IPS-18a (cell line): ENCODE measurements around the gene MBNL1.
A peak's percentile ranks its signal among the peaks of the same experiment; 100 is the strongest.

Source experiments
- H3K27ac ChIP-seq: one replicate; pipeline ENCODE4 v1.5.1; 2013; ENCODE audit warnings: low read length
- H3K27me3 ChIP-seq: one replicate; pipeline ENCODE4 v1.6.1; 2013; ENCODE audit warnings: mild to moderate bottlenecking, low read length; ENCODE audit not compliant: control insufficient read depth, insufficient read depth
- H3K36me3 ChIP-seq: one replicate; pipeline ENCODE4 v1.6.1; 2013; ENCODE audit warnings: low read depth, low read length; ENCODE audit not compliant: control insufficient read depth
- H3K4me1 ChIP-seq: one replicate; pipeline ENCODE4 v1.6.1; 2013; ENCODE audit warnings: low read depth, low read length; ENCODE audit not compliant: control insufficient read depth
- H3K4me3 ChIP-seq: one replicate; pipeline ENCODE4 v1.5.1; 2013; ENCODE audit warnings: low read length
- H3K9ac ChIP-seq: one replicate; pipeline ENCODE4 v1.6.1; 2013; ENCODE audit warnings: mild to moderate bottlenecking, low read length, moderate library complexity
- H3K9me3 ChIP-seq: one replicate; pipeline ENCODE4 v1.6.1; 2013; ENCODE audit warnings: low read depth, low read length; ENCODE audit not compliant: control insufficient read depth

MBNL1 gene

DNA sequence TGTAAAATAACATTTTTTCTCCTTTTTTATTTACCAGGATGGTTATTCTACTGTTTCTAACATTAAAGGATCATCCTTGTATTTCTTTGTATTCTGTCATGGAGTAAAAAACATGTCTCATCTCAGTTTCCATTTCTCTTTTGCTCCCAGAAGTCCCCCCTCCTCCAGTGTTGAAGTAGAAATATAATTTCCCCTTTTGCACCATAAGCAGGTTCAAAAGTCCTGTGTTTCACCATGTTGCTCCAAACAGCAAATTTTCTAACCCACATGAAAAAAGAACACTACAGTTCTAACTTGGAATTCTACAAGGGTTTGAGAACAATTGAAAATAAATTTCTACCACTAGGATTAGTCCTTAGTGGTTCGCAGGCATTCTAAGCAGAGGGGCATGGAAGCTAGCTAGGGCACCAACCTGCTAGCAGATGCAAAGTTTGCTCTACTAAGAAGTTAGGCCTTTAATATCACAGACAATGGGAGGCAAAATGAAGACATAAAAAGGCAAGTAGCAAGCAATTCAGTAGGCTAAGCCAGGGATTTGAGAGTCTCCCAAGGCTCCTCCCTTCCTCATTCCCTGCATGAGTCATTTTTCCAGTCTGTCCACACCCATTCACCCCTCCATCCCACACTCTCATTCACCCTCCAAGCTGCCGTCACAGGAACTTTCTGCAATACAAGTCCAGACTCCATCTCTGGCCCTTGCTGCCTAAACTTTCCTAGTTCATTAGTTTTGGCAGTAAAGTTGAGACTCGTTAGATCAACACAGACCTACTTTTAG lies 2.3 kb upstream of the MBNL1 start:
- H3K9me3 ChIP-seq = no peaks in the 10 kb centered on the region
- H3K4me3 ChIP-seq = no peak overlapping the region
- H3K27ac ChIP-seq = no peak overlapping the region
- no peaks in the 10 kb centered on the region for H3K36me3 ChIP-seq
- no peak overlapping the region for H3K9ac ChIP-seq
- peaks cover 21% of the 10 kb centered on the region for H3K27me3 ChIP-seq
- peaks cover 13% of the 10 kb centered on the region for H3K4me1 ChIP-seq

DNA sequence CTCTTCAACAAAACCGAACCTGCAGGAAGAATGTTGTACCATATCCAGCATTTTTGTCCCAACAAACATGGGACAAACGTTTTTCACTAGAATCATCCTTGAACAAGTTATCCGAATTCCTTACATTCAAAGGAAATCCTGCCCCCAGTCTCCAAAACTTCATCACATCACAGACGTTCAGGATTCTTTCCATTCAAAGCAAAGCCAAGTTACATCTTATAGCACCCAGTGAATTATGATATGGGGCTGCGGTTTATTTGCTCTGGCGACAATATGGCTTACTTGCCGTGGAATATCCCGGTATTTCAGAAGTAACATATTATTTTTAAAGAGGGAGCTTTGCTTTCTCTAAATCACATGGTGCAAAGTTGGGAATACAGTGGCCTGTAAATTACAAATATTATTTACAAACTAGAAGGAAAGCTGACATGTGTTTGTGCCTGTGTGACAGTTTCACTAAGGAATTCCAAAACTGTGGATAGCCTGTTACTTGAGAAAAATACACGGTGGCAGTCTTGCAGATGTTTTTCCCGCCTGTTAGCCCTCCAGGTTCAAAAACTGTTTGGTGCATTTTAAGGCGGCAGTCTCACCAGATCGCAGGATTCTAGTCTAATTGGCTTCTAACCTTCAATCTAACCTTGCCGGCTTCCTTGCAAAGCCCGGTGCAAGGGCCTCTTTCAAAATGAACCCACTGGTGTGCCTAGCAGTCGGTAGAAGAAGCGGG lies 736 bp upstream of the MBNL1 start:
- Histone ChIP-seq H3K4me3 (peak overlapping the region; percentile 81), H3K27ac (no peak overlapping the region), H3K9ac (peak overlapping the region; percentile 72), H3K27me3 (peaks cover 21% of the 10 kb centered on the region), H3K9me3 (no peaks in the 10 kb centered on the region), H3K36me3 (no peaks in the 10 kb centered on the region), H3K4me1 (peaks cover 13% of the 10 kb centered on the region)

DNA sequence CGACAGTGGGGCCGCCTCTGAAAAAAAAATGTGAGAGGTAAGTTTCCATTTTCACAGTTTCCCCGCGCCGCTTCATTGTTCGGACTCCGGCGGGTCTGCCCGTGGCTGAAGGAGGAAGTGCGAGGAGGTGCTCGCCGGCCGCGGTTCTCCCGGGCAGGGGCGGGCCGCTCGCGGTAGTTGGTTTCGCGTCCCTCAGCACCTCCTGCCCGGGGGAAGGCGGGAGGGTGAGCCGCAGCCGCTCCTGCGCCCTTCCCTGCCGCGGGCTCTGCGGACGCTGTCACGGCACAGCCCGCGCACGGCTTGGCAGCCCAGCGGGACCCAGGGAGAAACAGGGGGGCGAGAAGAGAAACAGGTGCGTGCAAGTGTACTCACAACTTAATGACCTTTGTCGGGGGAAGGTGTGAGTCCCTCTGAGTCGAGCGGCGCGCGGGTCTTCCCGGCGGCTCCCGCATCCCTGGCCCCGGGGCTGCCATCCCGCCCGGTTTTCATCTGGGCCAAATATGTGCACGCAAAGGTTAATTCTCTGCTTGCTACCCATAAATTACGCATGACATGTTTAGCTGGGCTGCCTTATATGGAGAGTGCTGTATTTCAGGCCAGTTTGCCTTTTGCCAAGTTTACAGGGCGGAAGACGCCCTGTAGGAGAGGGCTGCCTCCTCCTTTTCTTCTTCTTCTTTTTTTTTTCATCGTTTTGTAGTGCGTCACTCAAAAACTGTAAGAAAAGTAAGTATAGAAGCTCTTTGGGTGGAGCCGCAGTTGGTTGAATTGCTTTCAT lies 514 bp downstream of the MBNL1 start:
- H3K36me3 ChIP-seq = no peaks in the 10 kb centered on the region
- H3K4me1 ChIP-seq = peaks cover 13% of the 10 kb centered on the region
- H3K27ac ChIP-seq = peak overlapping the region; percentile 59
- peak overlapping the region; percentile 81 for H3K4me3 ChIP-seq
- peak overlapping the region; percentile 72 for H3K9ac ChIP-seq
- no peaks in the 10 kb centered on the region for H3K9me3 ChIP-seq
- H3K27me3 ChIP-seq = peaks cover 21% of the 10 kb centered on the region

GRCh38 chr3:152269831-152270734 lies 1.4 kb downstream of the MBNL1 start:
- no peaks in the 10 kb centered on the region for H3K36me3 ChIP-seq
- no peaks in the 10 kb centered on the region for H3K9me3 ChIP-seq
- peak overlapping the region; percentile 72 for H3K9ac ChIP-seq
- H3K4me1 ChIP-seq = peaks cover 13% of the 10 kb centered on the region
- no peak overlapping the region for H3K27ac ChIP-seq
- peaks cover 21% of the 10 kb centered on the region for H3K27me3 ChIP-seq
- H3K4me3 ChIP-seq = peak overlapping the region; percentile 81

GRCh38 chr3:152270937-152271336 lies 2.2 kb downstream of the MBNL1 start:
- Histone ChIP-seq H3K27ac (no peak overlapping the region), H3K9ac (no peak overlapping the region)

GRCh38 chr3:152271501-152272236 lies 2.9 kb downstream of the MBNL1 start:
- Histone ChIP-seq H3K27me3 (peaks cover 17% of the 10 kb centered on the region), H3K9ac (no peak overlapping the region), H3K9me3 (no peaks in the 10 kb centered on the region), H3K4me1 (peaks cover 13% of the 10 kb centered on the region), H3K36me3 (no peaks in the 10 kb centered on the region), H3K27ac (no peak overlapping the region), H3K4me3 (no peak overlapping the region)

More at GRCh38 chr3:152270937-152271336, 2.2 kb downstream of the MBNL1 start:
- peaks cover 13% of the 10 kb centered on the region for H3K4me1 ChIP-seq
- H3K9me3 ChIP-seq = no peaks in the 10 kb centered on the region
- H3K27me3 ChIP-seq = peaks cover 21% of the 10 kb centered on the region
- H3K4me3 ChIP-seq = no peak overlapping the region
- H3K36me3 ChIP-seq = no peaks in the 10 kb centered on the region

GRCh38 chr3:152272771-152273242 lies 4.1 kb downstream of the MBNL1 start:
- Histone ChIP-seq H3K4me1 (peaks cover 11% of the 10 kb centered on the region), H3K36me3 (no peaks in the 10 kb centered on the region), H3K9ac (no peak overlapping the region)

DNA sequence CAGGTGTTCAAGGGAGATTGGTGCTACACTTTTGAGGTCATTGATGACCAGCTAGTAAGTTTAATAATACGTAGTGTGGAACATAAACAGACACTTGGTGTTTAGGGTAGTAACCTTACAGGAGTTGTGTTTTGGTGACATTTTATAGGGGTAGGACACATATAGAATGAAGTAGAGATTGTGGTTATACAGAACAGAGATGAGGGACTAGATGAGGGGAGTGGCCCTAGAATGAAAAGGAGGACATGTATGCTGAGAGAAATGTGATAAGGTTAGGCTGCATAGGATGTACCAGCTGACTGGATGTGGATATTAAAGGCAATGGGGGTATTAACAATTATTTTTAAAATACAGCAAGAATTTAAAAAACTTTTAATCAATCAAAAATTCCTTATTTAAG lies 8.0 kb downstream of the MBNL1 start:
- no peaks in the 10 kb centered on the region for H3K9me3 ChIP-seq
- H3K4me1 ChIP-seq = peaks cover 7% of the 10 kb centered on the region
- no peak overlapping the region for H3K27ac ChIP-seq
- no peak overlapping the region for H3K4me3 ChIP-seq
- no peak overlapping the region for H3K9ac ChIP-seq
- no peaks in the 10 kb centered on the region for H3K36me3 ChIP-seq
- no peaks in the 10 kb centered on the region for H3K27me3 ChIP-seq

More at GRCh38 chr3:152272771-152273242, 4.1 kb downstream of the MBNL1 start:
- Histone ChIP-seq H3K27ac (no peak overlapping the region), H3K9me3 (no peaks in the 10 kb centered on the region), H3K27me3 (peaks cover 6% of the 10 kb centered on the region), H3K4me3 (no peak overlapping the region)

DNA sequence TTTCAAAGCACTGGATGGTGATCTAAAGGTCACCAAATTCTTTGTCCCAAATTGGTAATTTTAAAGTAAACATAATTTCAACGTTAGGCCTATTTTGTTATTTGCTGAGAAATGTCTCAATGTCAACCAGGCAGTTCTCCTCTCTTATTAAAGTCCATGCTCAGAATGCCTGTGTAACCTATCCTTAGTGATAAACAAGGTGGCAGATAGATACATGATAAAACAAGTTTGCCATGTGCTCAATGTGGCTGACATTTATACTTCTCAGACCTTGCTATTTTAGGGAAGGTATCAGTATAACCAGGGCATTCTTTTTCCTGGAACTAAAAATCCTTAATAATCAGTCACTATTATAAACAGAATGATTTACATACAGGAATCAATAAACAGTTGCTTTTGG lies 8.5 kb downstream of the MBNL1 start:
- H3K4me3 ChIP-seq = no peak overlapping the region
- H3K27me3 ChIP-seq = no peaks in the 10 kb centered on the region
- H3K9me3 ChIP-seq = no peaks in the 10 kb centered on the region
- no peak overlapping the region for H3K9ac ChIP-seq
- peaks cover 7% of the 10 kb centered on the region for H3K4me1 ChIP-seq
- H3K27ac ChIP-seq = no peak overlapping the region
- H3K36me3 ChIP-seq = no peaks in the 10 kb centered on the region

DNA sequence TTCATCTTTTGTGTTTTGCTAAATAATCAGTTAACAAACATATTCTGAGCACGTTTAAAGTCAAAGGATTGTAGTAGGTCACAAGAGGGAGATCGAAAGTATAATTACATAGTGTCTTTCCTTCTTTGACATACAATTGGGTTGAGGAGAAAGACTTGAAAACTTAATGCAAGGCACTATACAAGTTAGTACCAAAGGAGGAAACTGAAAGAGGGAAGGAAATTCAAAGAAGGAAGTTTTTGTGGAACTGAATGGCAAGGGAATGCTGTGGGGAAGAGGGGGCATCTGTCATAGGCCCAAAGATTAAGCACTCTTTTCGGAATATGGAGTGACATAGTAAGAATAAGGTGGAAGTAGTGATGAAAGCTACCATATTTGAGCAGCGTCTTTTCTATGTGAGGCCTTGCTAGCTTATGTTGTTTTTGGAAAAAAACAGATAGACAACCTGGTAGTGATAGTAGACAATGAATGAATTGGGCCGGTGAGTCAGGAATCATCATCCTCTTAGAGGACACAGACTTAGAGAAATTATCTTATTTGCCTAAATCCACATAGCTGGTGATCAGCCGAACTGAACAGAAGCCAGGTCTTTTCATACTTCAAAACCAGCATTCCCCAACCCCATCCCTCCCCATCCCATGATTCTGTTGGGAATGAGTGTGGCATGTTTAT lies 10.2 kb downstream of the MBNL1 start:
- H3K9ac ChIP-seq = no peak overlapping the region
- H3K9me3 ChIP-seq = no peaks in the 10 kb centered on the region
- no peak overlapping the region for H3K27ac ChIP-seq
- H3K4me3 ChIP-seq = no peak overlapping the region
- peaks cover 11% of the 10 kb centered on the region for H3K4me1 ChIP-seq
- no peaks in the 10 kb centered on the region for H3K27me3 ChIP-seq
- no peaks in the 10 kb centered on the region for H3K36me3 ChIP-seq
